ENCODE results near the gene RPTOR. TPM values are rescaled to one million over a fixed set of nuclear protein-coding genes. Genes with fewer than 3 reads are reported as not detected.

Gene RPTOR
- total RNA-seq, 1 experiment from 2014 or later = 25.1 TPM

DNA sequence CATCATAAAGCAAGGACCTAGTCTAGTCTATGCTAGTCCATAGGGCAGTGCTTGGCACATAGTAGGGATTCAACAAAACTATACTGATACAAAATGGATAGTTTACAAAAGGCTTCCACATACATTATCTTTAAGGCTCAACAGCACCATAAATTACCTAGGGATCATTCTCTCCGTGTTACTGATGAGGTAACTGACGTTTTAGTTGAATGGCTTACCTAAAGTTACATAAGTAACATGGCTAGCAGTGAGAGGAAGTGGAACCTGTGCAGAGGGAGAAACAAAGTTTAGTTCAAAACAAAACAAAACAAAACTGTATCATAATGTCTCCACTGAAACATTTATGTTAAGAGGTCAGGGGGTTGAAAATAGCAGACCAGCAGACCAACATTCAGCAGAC is 7.9 kb downstream of the RPTOR start:
- no peaks in the 10 kb centered on the region for H3K9me3 ChIP-seq (ENCODE audit: control insufficient read depth, low read depth, low read length)
- no peaks in the 10 kb centered on the region for H3K4me1 ChIP-seq (ENCODE audit: insufficient read depth, low read length)
- H4K20me1 ChIP-seq (ENCODE audit: control insufficient read depth, insufficient read depth, insufficient read length) = no peaks in the 10 kb centered on the region
- no peaks in the 10 kb centered on the region for H3K23me2 ChIP-seq (ENCODE audit: insufficient read length, low read depth, low read length, poor library complexity, severe bottlenecking)
- no peak overlapping the region for H3K18ac ChIP-seq (ENCODE audit: insufficient read length, low read depth, low read length)
- H3K4ac ChIP-seq (ENCODE audit: low read depth, low read length) = no peak overlapping the region
- H2BK5ac ChIP-seq (ENCODE audit: insufficient read length, low read length) = no peak overlapping the region
- no peak overlapping the region for H3K56ac ChIP-seq (ENCODE audit: insufficient read length, low read depth, low read length)
- Mint-ChIP-seq H3K9me3 (no peaks in the 10 kb centered on the region), H3K36me3 (ENCODE audit: insufficient read depth in 1 of 3, low read depth in 3 of 3) (no peaks in the 10 kb centered on the region; a peak in 2 of 7 replicates), H3K27ac (no peak overlapping the region), H3K4me1 (no peaks in the 10 kb centered on the region), H3K4me3 (no peak overlapping the region), H3K27me3 (ENCODE audit: low read depth) (peaks cover 4% of the 10 kb centered on the region)
- H3K14ac ChIP-seq (ENCODE audit: insufficient read depth, low read length) = no peak overlapping the region
- H3K9ac ChIP-seq (ENCODE audit: extremely low read depth, insufficient read length, low read length) = no peak overlapping the region
- no peak overlapping the region for H2AK5ac ChIP-seq (ENCODE audit: insufficient read length, low read length)
- H3K79me2 ChIP-seq (ENCODE audit: insufficient read depth, low read length) = peaks cover 5% of the 10 kb centered on the region; the same call in 1 of the 2 replicates
- peaks cover 12% of the 10 kb centered on the region for H3K79me1 ChIP-seq (ENCODE audit: insufficient read depth, low read depth, low read length, poor library complexity, severe bottlenecking)
- H3K27me3 ChIP-seq (ENCODE audit: insufficient read depth, low read length) = no peaks in the 10 kb centered on the region
- no peak overlapping the region for H3T11ph ChIP-seq (ENCODE audit: low read length)
- H3K27ac ChIP-seq (ENCODE audit: insufficient read length, low read depth, low read length) = no peak overlapping the region
- no peak overlapping the region for H2AFZ ChIP-seq (ENCODE audit: low read length)
- H4K5ac ChIP-seq (ENCODE audit: insufficient read length, low read depth, low read length) = no peak overlapping the region
- H4K8ac ChIP-seq (replicated peaks; ENCODE audit: insufficient read length, low read depth, low read length) = no peak overlapping the region
- DNase-seq = no peak
- H2BK15ac ChIP-seq (ENCODE audit: low read depth, low read length) = no peak overlapping the region
- H2BK12ac ChIP-seq (ENCODE audit: insufficient read length, low read depth, low read length) = no peak overlapping the region
- no peak overlapping the region for H4K91ac ChIP-seq (ENCODE audit: insufficient read length, low read depth, low read length)
- no peak overlapping the region for H2BK20ac ChIP-seq (ENCODE audit: low read depth, low read length, poor library complexity, severe bottlenecking)
- no peak overlapping the region for H3K4me2 ChIP-seq (ENCODE audit: insufficient read depth, insufficient read length, low read length)
- WGBS (ENCODE audit: extremely low coverage, insufficient read length, low lambda C conversion rate) = no CpG with 5 or more reads among the region's 2 CpGs
- H2BK120ac ChIP-seq (ENCODE audit: low read depth, low read length, poor library complexity, severe bottlenecking) = no peak overlapping the region
- no peak overlapping the region for H3K23ac ChIP-seq (ENCODE audit: insufficient read length, low read depth, low read length)
- TF ChIP-seq, protein P1, sequence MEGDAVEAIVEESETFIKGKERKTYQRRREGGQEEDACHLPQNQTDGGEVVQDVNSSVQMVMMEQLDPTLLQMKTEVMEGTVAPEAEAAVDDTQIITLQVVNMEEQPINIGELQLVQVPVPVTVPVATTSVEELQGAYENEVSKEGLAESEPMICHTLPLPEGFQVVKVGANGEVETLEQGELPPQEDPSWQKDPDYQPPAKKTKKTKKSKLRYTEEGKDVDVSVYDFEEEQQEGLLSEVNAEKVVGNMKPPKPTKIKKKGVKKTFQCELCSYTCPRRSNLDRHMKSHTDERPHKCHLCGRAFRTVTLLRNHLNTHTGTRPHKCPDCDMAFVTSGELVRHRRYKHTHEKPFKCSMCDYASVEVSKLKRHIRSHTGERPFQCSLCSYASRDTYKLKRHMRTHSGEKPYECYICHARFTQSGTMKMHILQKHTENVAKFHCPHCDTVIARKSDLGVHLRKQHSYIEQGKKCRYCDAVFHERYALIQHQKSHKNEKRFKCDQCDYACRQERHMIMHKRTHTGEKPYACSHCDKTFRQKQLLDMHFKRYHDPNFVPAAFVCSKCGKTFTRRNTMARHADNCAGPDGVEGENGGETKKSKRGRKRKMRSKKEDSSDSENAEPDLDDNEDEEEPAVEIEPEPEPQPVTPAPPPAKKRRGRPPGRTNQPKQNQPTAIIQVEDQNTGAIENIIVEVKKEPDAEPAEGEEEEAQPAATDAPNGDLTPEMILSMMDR (conservative IDR thresholded peaks at IDR 0.05) = no peak

Data from H9 (cell line).